ENCODE measurements around the gene EFCC1. TPM values are rescaled to one million over a fixed set of nuclear protein-coding genes. Genes with fewer than 3 reads are reported as not detected.

Gene EFCC1
- total and polyA plus RNA-seq, 2 of the 8 experiments (the other 6 are each of a cell fraction or from before 2014, with no cell fraction given) = 0.14 to 0.37 TPM

DNA sequence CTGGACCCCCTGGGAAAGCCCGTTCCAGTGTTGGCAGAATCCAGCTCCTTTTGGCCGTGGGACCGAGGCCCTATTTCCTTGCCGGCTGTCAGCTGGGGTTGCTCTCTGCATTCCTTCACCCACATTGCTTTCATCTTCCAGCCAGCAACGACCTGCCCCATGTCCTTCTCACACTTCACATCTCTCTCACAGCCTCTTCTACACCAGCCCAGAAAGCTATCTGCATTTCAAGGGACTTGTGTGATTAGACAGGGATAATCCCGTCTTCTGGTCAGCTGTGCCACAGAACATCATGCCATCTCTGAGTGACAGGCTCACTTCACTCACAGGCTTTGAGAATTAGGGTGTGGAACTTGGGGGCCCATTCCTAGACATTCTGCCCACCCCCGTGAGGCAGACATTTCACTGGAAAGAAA is 16.4 kb downstream of the EFCC1 start:
- H2BK5ac ChIP-seq (ENCODE audit: low read depth, low read length) = no peak overlapping the region
- no peak overlapping the region for H3K56ac ChIP-seq (replicated peaks; ENCODE audit: insufficient read length, low read depth, low read length)
- H2BK15ac ChIP-seq (ENCODE audit: low read length) = no peak overlapping the region
- no peak for FAIRE-seq
- no peak overlapping the region for H4K91ac ChIP-seq (replicated peaks; ENCODE audit: insufficient read length, low read length)
- H2BK12ac ChIP-seq (ENCODE audit: low read depth, low read length) = no peak overlapping the region
- no peak overlapping the region for H3K4ac ChIP-seq (replicated peaks; ENCODE audit: insufficient read length, low read depth, low read length)
- H2AFZ ChIP-seq (ENCODE audit: low read length) = no peak overlapping the region
- H3K27me3 ChIP-seq (replicated peaks in 1 of 4; ENCODE audit: control insufficient read depth in 3 of 4, extremely low read depth in 1 of 4, insufficient read depth in 3 of 4, low read length in 3 of 4) = peaks cover 0 to 4% (median 0%) of the 10 kb centered on the region in 4 experiments; a peak in 1 of 7 replicates
- no peaks in the 10 kb centered on the region for H3K79me1 ChIP-seq (ENCODE audit: low read depth, low read length)
- H4K20me1 ChIP-seq (replicated peaks in 1 of 2; ENCODE audit: control insufficient read depth in 1 of 2, insufficient read depth in 2 of 2, low read length in 2 of 2) = no peaks in the 10 kb centered on the region
- no peak overlapping the region for H2BK120ac ChIP-seq (replicated peaks; ENCODE audit: low read depth, low read length)
- H3K18ac ChIP-seq (ENCODE audit: extremely low read depth, low read length) = no peak overlapping the region
- CTCF ChIA-PET (ENCODE audit: partially characterized antibody) = interaction anchor here (0.9 to 3.5 kb wide), 8 partner anchors 9 to 227 kb away, joined by 3 to 25 read pairs (median 4); partner anchors contain the start of gene EFCC1
- H3K9ac ChIP-seq (replicated peaks in 1 of 4; ENCODE audit: extremely low read depth in 1 of 4, low read depth in 3 of 4, low read length in 3 of 4) = no peak overlapping the region
- no peak overlapping the region for H2BK20ac ChIP-seq (ENCODE audit: low read length)
- H3K14ac ChIP-seq (ENCODE audit: insufficient read length) = no peak overlapping the region
- no peak overlapping the region for H3K4me2 ChIP-seq (ENCODE audit: insufficient read depth in 1 of 2, low read depth in 2 of 2, low read length in 2 of 2)
- no peak overlapping the region for H3K4me3 ChIP-seq (ENCODE audit: extremely low read depth in 1 of 4, insufficient read depth in 2 of 4, low read depth in 3 of 4, low read length in 4 of 4)
- peaks cover 0 to 7% (median 1%) of the 10 kb centered on the region in 4 experiments; a peak in 2 of 7 replicates for H3K4me1 ChIP-seq (replicated peaks in 1 of 4; ENCODE audit: control insufficient read depth in 3 of 4, insufficient read depth in 4 of 4, low read length in 3 of 4)
- H3K23ac ChIP-seq (ENCODE audit: insufficient read length) = no peak overlapping the region
- H4K8ac ChIP-seq (ENCODE audit: extremely low read depth, insufficient read depth, low read length) = no peak overlapping the region
- H2AK5ac ChIP-seq (ENCODE audit: low read depth, low read length) = no peak overlapping the region
- H4K5ac ChIP-seq (ENCODE audit: insufficient read length, low read depth, low read length) = no peak overlapping the region
- no peaks in the 10 kb centered on the region for H3K9me3 ChIP-seq (ENCODE audit: insufficient read depth in 2 of 2, low read depth in 1 of 2, low read length in 1 of 2)
- no peaks in the 10 kb centered on the region for H3K79me2 ChIP-seq (ENCODE audit: control insufficient read depth in 1 of 2, insufficient read depth in 2 of 2, low read length in 2 of 2)
- whole genome bisulfite sequencing, 2 experiments (ENCODE audit: extremely low coverage in 1 of 2, insufficient coverage in 1 of 2, insufficient read length in 1 of 2, insufficient replicate concordance in 2 of 2, low coverage in 1 of 2, low lambda C conversion rate in 2 of 2, missing lambda C conversion rate in 1 of 2) = 88% methylated on average over 6 of the region's 7 CpGs; no CpG with 5 or more reads in 1 of the 2 experiments
- H3K36me3 ChIP-seq (ENCODE audit: control insufficient read depth in 2 of 4, insufficient read depth in 4 of 4, low read length in 3 of 4) = no peaks in the 10 kb centered on the region
- no peak overlapping the region for H3K27ac ChIP-seq (ENCODE audit: low read depth, low read length)
- POLR2A ChIA-PET (ENCODE audit: partially characterized antibody) = interaction anchor here (1.0 kb wide), 1 partner anchor 8 kb away, joined by 4 read pairs; no protein-coding TSS in a partner anchor
- DNase-seq (ENCODE audit: low read depth in 1 of 2, low spot score in 2 of 2) = no peak
- no peaks in the 10 kb centered on the region for H3K23me2 ChIP-seq (ENCODE audit: low read depth, low read length)
- TF ChIP-seq, protein P1, sequence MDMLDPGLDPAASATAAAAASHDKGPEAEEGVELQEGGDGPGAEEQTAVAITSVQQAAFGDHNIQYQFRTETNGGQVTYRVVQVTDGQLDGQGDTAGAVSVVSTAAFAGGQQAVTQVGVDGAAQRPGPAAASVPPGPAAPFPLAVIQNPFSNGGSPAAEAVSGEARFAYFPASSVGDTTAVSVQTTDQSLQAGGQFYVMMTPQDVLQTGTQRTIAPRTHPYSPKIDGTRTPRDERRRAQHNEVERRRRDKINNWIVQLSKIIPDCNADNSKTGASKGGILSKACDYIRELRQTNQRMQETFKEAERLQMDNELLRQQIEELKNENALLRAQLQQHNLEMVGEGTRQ (IDR thresholded peaks at IDR 0.05; ENCODE audit: low read length) = no peak
- TF ChIP-seq ZNF274 (IDR thresholded peaks at IDR 0.05; ENCODE audit: borderline replicate concordance, extremely low read depth, low read length) (no peak), ASH2L (IDR thresholded peaks at IDR 0.05; ENCODE audit: low read length) (no peak), SP4 (IDR thresholded peaks at IDR 0.05; ENCODE audit: low read length) (no peak), CEBPB (IDR thresholded peaks at IDR 0.05; ENCODE audit: low read depth, low read length) (no peak)
- TF ChIP-seq, protein P2, sequence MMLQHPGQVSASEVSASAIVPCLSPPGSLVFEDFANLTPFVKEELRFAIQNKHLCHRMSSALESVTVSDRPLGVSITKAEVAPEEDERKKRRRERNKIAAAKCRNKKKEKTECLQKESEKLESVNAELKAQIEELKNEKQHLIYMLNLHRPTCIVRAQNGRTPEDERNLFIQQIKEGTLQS (IDR thresholded peaks at IDR 0.05; ENCODE audit: insufficient read depth, low read depth, low read length) = no peak
